Right lobe of liver (tissue), 4 donors: ENCODE measurements around the gene DGLUCY.
"Not testable (repeated sequence)": the region's sequence is repeated elsewhere in the genome, so short reads cannot be mapped to it uniquely, and the experiment has no call there.

Experiments
- CTCF ChIP-seq, 4 donors: fragments of 200-600 bp in 3 of 4; fragments of 450-650 bp in 1 of 4; IDR thresholded peaks; one replicate each; pipeline versions ENCODE4 v1.5.1 to v1.8.0; 2016 to 2022; ENCODE audit warnings: antibody characterized with exemption in 4 of 4, mild to moderate bottlenecking in 2 of 4
- POLR2A ChIP-seq: fragments of 450-650 bp; IDR thresholded peaks from one replicate; pipeline ENCODE4 v1.6.1; 2017; ENCODE audit warnings: antibody characterized with exemption, mild to moderate bottlenecking
- donor health status: DM: no; HTN: no; CAD: no.
- donor health status: DM: no; HTN: no; CAD: no.
- donor health status: DM: no; HTN: yes; CAD: no.

- not testable (repeated sequence) for TF ChIP-seq CTCF (IDR thresholded peaks at IDR 0.05); POLR2A
Observed at GRCh38 chr14:91156877-91157276, 43.0 kb downstream of the DGLUCY start.
